HepG2 (cell line): ENCODE measurements around the gene ZBTB46. TPM values are rescaled to one million over a fixed set of nuclear protein-coding genes. Genes with fewer than 3 reads are reported as not detected.

Experiments
- ATAC-seq: fragments of 200-7000 bp; cut with Tn5 transposase; 3 replicates; pipeline ENCODE4 v1.9.1; 2020; ENCODE audit warnings: mild to moderate bottlenecking, moderate library complexity
- BruUV-seq: library from RNA; stranded (reverse); fragments of 400-500 nt; replicated peaks from 2 replicates; lab custom pipeline; 2021; lab: Mats Ljungman, UMichigan
- CTCF ChIA-PET: fragments of 300-600 bp; formaldehyde crosslinking; extraction: SDS; loops from one replicate; lab custom pipeline; 2021; ENCODE audit warnings: low total read pairs, inconsistent platforms, low intra/inter-chr PET ratio; lab: Yijun Ruan, JAX
- POLR2A ChIA-PET: fragments of 350-600 bp; sonication (Branson Sonifier 250); formaldehyde crosslinking; loops from one replicate; lab custom pipeline; 2020; ENCODE audit warnings: antibody characterized with exemption, inconsistent platforms; lab: Yijun Ruan, JAX
- DNase-seq: peaks from one replicate; pipeline ENCODE4 v3.0.0-alpha.2; 2015; ENCODE audit warnings: low spot score
- FAIRE-seq: peaks from 3 replicates; lab custom pipeline; 2011; peaks lifted over from hg19 to GRCh38; lab: Jason Lieb, UNC
- H2AFZ ChIP-seq: one replicate; pipeline ENCODE4 v1.6.1; 2011; ENCODE audit warnings: low read length, inconsistent platforms
- H3K27ac ChIP-seq: fragments of 300-600 bp; 3 replicates; pipeline ENCODE4 v1.8.0; 2011; ENCODE audit warnings: mixed run types, mild to moderate bottlenecking, mixed read lengths, low read length, inconsistent platforms; ENCODE audit not compliant: insufficient read depth; ENCODE audit errors: extremely low read length
- H3K27me3 ChIP-seq, 2 experiments: fragments of 200-600 bp in 1 of 2; 2 replicates in 1 of 2; 3 replicates in 1 of 2; pipeline versions ENCODE4 v1.6.0 to v1.8.0; 2011; ENCODE audit warnings: low read length in 2 of 2, mild to moderate bottlenecking in 2 of 2, moderate library complexity in 2 of 2, inconsistent platforms in 1 of 2; ENCODE audit not compliant: insufficient read depth in 2 of 2, control insufficient read depth in 1 of 2
- H3K36me3 ChIP-seq, 2 experiments: fragments of 200-600 bp in 1 of 2; replicated peaks in 1 of 2; 2 replicates in 1 of 2; 3 replicates in 1 of 2; pipeline versions ENCODE4 v1.5.1 to v1.8.0; 2011; ENCODE audit warnings: low read length in 2 of 2, inconsistent platforms in 1 of 2; ENCODE audit not compliant: insufficient read depth in 2 of 2, control insufficient read depth in 1 of 2
- H3K4me1 ChIP-seq: 2 replicates; pipeline ENCODE4 v1.5.1; 2012; ENCODE audit warnings: low read length, inconsistent platforms; ENCODE audit not compliant: insufficient read depth
- H3K4me2 ChIP-seq: 2 replicates; pipeline ENCODE4 v1.6.0; 2011; ENCODE audit warnings: low read depth, low read length, inconsistent platforms
- H3K4me3 ChIP-seq, 3 experiments: fragments of 200-600 bp in 1 of 3; sonication (generic), shearing (Covaris generic) in 1 of 3; replicated peaks in 1 of 3; 2 replicates each; pipeline ENCODE4 v1.5.1; 2011 to 2016; ENCODE audit warnings: low read length in 3 of 3, inconsistent platforms in 2 of 3, low read depth in 2 of 3, mild to moderate bottlenecking in 2 of 3, control low read depth in 1 of 3, mixed read lengths in 1 of 3; ENCODE audit not compliant: insufficient read depth in 1 of 3
- H3K79me2 ChIP-seq: one replicate; pipeline ENCODE4 v1.6.1; 2011; ENCODE audit warnings: low read length, inconsistent platforms; ENCODE audit not compliant: insufficient read depth
- H3K9ac ChIP-seq: 2 replicates; pipeline ENCODE4 v1.6.0; 2011; ENCODE audit warnings: mild to moderate bottlenecking, low read depth, low read length, inconsistent platforms; ENCODE audit not compliant: insufficient read depth
- H3K9me3 ChIP-seq: 2 replicates; pipeline ENCODE4 v1.5.1; 2012; ENCODE audit warnings: mild to moderate bottlenecking, low read length
- H4K20me1 ChIP-seq: 2 replicates; pipeline ENCODE4 v1.6.0; 2011; ENCODE audit warnings: inconsistent platforms, mild to moderate bottlenecking, low read length, moderate library complexity; ENCODE audit not compliant: insufficient read depth
- CTCF ChIP-seq: sonication (generic); formaldehyde crosslinking; IDR thresholded peaks from 2 replicates; pipeline ENCODE4 v1.5.0; 2020; ENCODE audit warnings: mild to moderate bottlenecking, missing genetic modification reagents, moderate library complexity
- ELF1 ChIP-seq: sonication (generic); formaldehyde crosslinking; IDR thresholded peaks from 2 replicates; pipeline ENCODE4 v1.4.0; 2020; ENCODE audit warnings: missing genetic modification reagents
- GATAD2A ChIP-seq: IDR thresholded peaks from 2 replicates; pipeline ENCODE4 v1.6.1; 2016
- KDM2A ChIP-seq: sonication (generic); formaldehyde crosslinking; IDR thresholded peaks from 2 replicates; pipeline ENCODE4 v1.4.0; 2020; ENCODE audit warnings: low read depth, missing genetic modification reagents, borderline replicate concordance
- MED13 ChIP-seq: sonication (generic); formaldehyde crosslinking; IDR thresholded peaks from 2 replicates; pipeline ENCODE4 v1.5.0; 2020; ENCODE audit warnings: missing genetic modification reagents
- PAWR ChIP-seq: sonication (generic); formaldehyde crosslinking; IDR thresholded peaks from 2 replicates; pipeline ENCODE4 v1.4.0; 2020; ENCODE audit warnings: missing genetic modification reagents, mild to moderate bottlenecking, borderline replicate concordance
- PHF21A ChIP-seq: sonication (generic); formaldehyde crosslinking; IDR thresholded peaks from 2 replicates; pipeline ENCODE4 v1.5.0; 2020; ENCODE audit warnings: mild to moderate bottlenecking, missing genetic modification reagents
- PLRG1 ChIP-seq: fragments of 450-650 bp; conservative IDR thresholded peaks from 2 replicates; pipeline ENCODE4 v1.6.1; 2016
- POGK ChIP-seq: sonication (generic); formaldehyde crosslinking; conservative IDR thresholded peaks from 2 replicates; pipeline ENCODE4 v1.8.0; 2022; ENCODE audit warnings: mild to moderate bottlenecking, moderate library complexity, missing genetic modification reagents
- POLR2AphosphoS2 ChIP-seq: IDR thresholded peaks from 2 replicates; pipeline ENCODE4 v1.6.1; 2011; ENCODE audit warnings: low read depth, low read length, improper control_type of control experiment
- RELA ChIP-seq: sonication (generic); formaldehyde crosslinking; IDR thresholded peaks from 2 replicates; pipeline ENCODE4 v1.4.0; 2020; ENCODE audit warnings: missing genetic modification reagents
- SP140L ChIP-seq: sonication (generic); formaldehyde crosslinking; IDR thresholded peaks from 2 replicates; pipeline ENCODE4 v1.4.0; 2020; ENCODE audit warnings: missing genetic modification reagents, borderline replicate concordance
- SUZ12 ChIP-seq: fragments of 150-350 bp; IDR thresholded peaks from 2 replicates; pipeline ENCODE4 v1.6.1; 2014; ENCODE audit warnings: low read depth, low read length
- TOE1 ChIP-seq: sonication (generic); formaldehyde crosslinking; IDR thresholded peaks from 2 replicates; pipeline ENCODE4 v1.4.0; 2020; ENCODE audit warnings: mild to moderate bottlenecking, missing genetic modification reagents
- ZBTB42 ChIP-seq: sonication (generic); formaldehyde crosslinking; IDR thresholded peaks from 2 replicates; pipeline ENCODE4 v1.5.0; 2020; ENCODE audit warnings: mild to moderate bottlenecking, missing genetic modification reagents
- ZMAT5 ChIP-seq: sonication (generic); formaldehyde crosslinking; IDR thresholded peaks from 2 replicates; pipeline ENCODE4 v1.5.0; 2020; ENCODE audit warnings: mild to moderate bottlenecking, low read depth, missing genetic modification reagents, borderline replicate concordance
- ZNF34 ChIP-seq: sonication (generic); formaldehyde crosslinking; IDR thresholded peaks from 2 replicates; pipeline ENCODE4 v1.4.0; 2020; ENCODE audit warnings: mild to moderate bottlenecking, missing genetic modification reagents, borderline replicate concordance
- ZNF460 ChIP-seq: sonication (generic); formaldehyde crosslinking; IDR thresholded peaks from 2 replicates; pipeline ENCODE4 v1.5.1; 2020; ENCODE audit warnings: missing genetic modification reagents, mild to moderate bottlenecking, borderline replicate concordance
- ZNF614 ChIP-seq: IDR thresholded peaks from 2 replicates; pipeline ENCODE4 v1.6.1; 2018; ENCODE audit warnings: missing biosample characterization, missing genetic modification reagents, inconsistent platforms, borderline replicate concordance
- WGBS: methylation state at CpG from one replicate; pipeline ENCODE4 v1.1.6; 2017; ENCODE audit warnings: low lambda C conversion rate; 5-methylcytosine and 5-hydroxymethylcytosine counted together
- in situ Hi-C: cut with HindIII; loops from 2 replicates; pipeline ENCODE4 v1.10.0; 2017; ENCODE audit warnings: low pct_unique_long_range_greater_than_20kb; ENCODE audit not compliant: extremely low pct_ligation_motif_present
- intact Hi-C: fragments of 100-400 bp; cut with micrococcal nuclease; formaldehyde crosslinking; loops from one replicate; pipeline ENCODE4 v1.10.0; 2022; ENCODE audit not compliant: unreplicated experiment
- polyA plus RNA-seq, 8 experiments: library from polyadenylated mRNA; depleted of rRNA in 3 of 8; stranded (reverse) in 7 of 8; unstranded in 1 of 8; fragments of >200 nt; fragmentation: Illumina TruSeq in 4 of 8; extraction: Trizol in 4 of 8; gene quantifications; 2 replicates each; pipeline versions ENCODE4 v1.2.1 to v1.2.3, GENCODE V29; 2011 to 2016; ENCODE audit warnings: low read depth in 4 of 8, missing spikeins in 1 of 8, mixed read lengths in 1 of 8; ENCODE audit not compliant: insufficient read depth in 1 of 8
- total RNA-seq, 5 experiments: library from RNA; depleted of rRNA; stranded (reverse); fragments of >200 nt; fragmentation: Illumina TruSeq; extraction: Trizol; gene quantifications; 2 replicates each; pipeline ENCODE4 v1.2.3, GENCODE V29; 2016; ENCODE audit warnings: low read depth in 1 of 5

ZBTB46 gene
- total and polyA plus RNA-seq, 2 of the 13 experiments (the other 11 are each of a cell fraction or from before 2014, with no cell fraction given): 1.6 to 13.5 TPM

GRCh38 chr20:63821811-63822210 lies 9.3 kb downstream of the ZBTB46 start (continued):
- TF ChIP-seq SP140L (CRISPR knock-in tag): no peak
- no peak for TF ChIP-seq PAWR (CRISPR knock-in tag)
- no peak for TF ChIP-seq MED13
- TF ChIP-seq SUZ12: no peak
- TF ChIP-seq PHF21A (CRISPR knock-in tag): no peak
- no peak for TF ChIP-seq PLRG1
- no peak for TF ChIP-seq ZNF460
- no peak for TF ChIP-seq ZBTB42 (CRISPR knock-in tag)
- no peak for TF ChIP-seq RELA (CRISPR knock-in tag)
- no peak for TF ChIP-seq ZNF614 (CRISPR knock-in tag)

GRCh38 chr20:63819224-63819921 lies 11.7 kb downstream of the ZBTB46 start:
- Histone ChIP-seq H3K4me2 (peak overlapping the region; percentile 70), H4K20me1 (0 out of 2 replicates have a peak, but pooled peaks cover 2% of the 10 kb centered on the region), H3K27me3 (no peaks in the 10 kb centered on the region), H3K9me3 (no peaks in the 10 kb centered on the region), H2AFZ (no peak overlapping the region), H3K4me3 (peak overlapping the region; percentile 39 to 40 (median 40)), H3K79me2 (no peaks in the 10 kb centered on the region), H3K9ac (peak overlapping the region; percentile 32), H3K36me3 (no peaks in the 10 kb centered on the region), H3K4me1 (peaks cover 40% of the 10 kb centered on the region), H3K27ac (no peak overlapping the region)
- 39% methylated on average over 24 of the region's 24 CpGs for WGBS
- BruUV-seq: no TSS peak
- in situ Hi-C loops (no loop called here), intact Hi-C loops (loop anchor here (2.0 kb wide), 1 partner anchor 45 kb away; the partner anchor contains the start of gene TPD52L2)
- peak; percentile 78 for ATAC-seq
- CTCF ChIA-PET: interaction anchor here (0.9 to 1.4 kb wide), 3 partner anchors 45 to 238 kb away, joined by 3 to 9 read pairs (median 3); partner anchors contain the start of gene TPD52L2
- POLR2A ChIA-PET: no interaction called here
- DNase-seq: peak; percentile 72
- peak; percentile 97 for FAIRE-seq
- peak; percentile 25; the same call in 1 of the 2 replicates for TF ChIP-seq ELF1 (CRISPR knock-in tag)
- peak; percentile 76 for TF ChIP-seq CTCF (CRISPR knock-in tag)
- TF ChIP-seq POGK: 0 out of 2 replicates have a peak, but pooled peaks have one; percentile 44
- TF ChIP-seq ZNF34 (CRISPR knock-in tag): 0 out of 2 replicates have a peak, but pooled peaks have one; percentile 72
- peak; percentile 37; the same call in 1 of the 2 replicates for TF ChIP-seq KDM2A (CRISPR knock-in tag)
- no peak for TF ChIP-seq POLR2AphosphoS2
- no peak for TF ChIP-seq ZMAT5 (CRISPR knock-in tag)
- TF ChIP-seq GATAD2A: peak; percentile 44; the same call in 1 of the 2 replicates
- TF ChIP-seq TOE1: no peak
